Muscle layer of duodenum (tissue), 2 donors: ENCODE measurements around the gene CD81.

Source experiments
- H3K27ac ChIP-seq: one replicate; pipeline ENCODE4 v1.7.0; 2013; ENCODE audit warnings: mild to moderate bottlenecking, low read length
- H3K27me3 ChIP-seq: one replicate; pipeline ENCODE4 v1.7.0; 2013; ENCODE audit warnings: low read depth, mild to moderate bottlenecking, control low read depth, low read length
- H3K36me3 ChIP-seq, 2 donors: one replicate each; pipeline ENCODE4 v1.7.0; 2013; ENCODE audit warnings: low read length in 2 of 2, control low read depth in 1 of 2, mild to moderate bottlenecking in 1 of 2; ENCODE audit not compliant: insufficient read depth in 2 of 2, control insufficient read depth in 1 of 2
- H3K4me1 ChIP-seq, 2 donors: one replicate each; pipeline ENCODE4 v1.7.0; 2013; ENCODE audit warnings: low read length in 2 of 2, mild to moderate bottlenecking in 2 of 2, control low read depth in 1 of 2, moderate library complexity in 1 of 2; ENCODE audit not compliant: insufficient read depth in 2 of 2, control insufficient read depth in 1 of 2
- H3K4me3 ChIP-seq, 2 donors: one replicate each; pipeline ENCODE4 v1.7.0; 2013; ENCODE audit warnings: low read length in 2 of 2, low read depth in 1 of 2, mild to moderate bottlenecking in 1 of 2
- H3K9me3 ChIP-seq, 2 donors: one replicate each; pipeline ENCODE4 v1.7.0; 2013; ENCODE audit warnings: low read length in 2 of 2, control low read depth in 1 of 2, mild to moderate bottlenecking in 1 of 2; ENCODE audit not compliant: control insufficient read depth in 1 of 2
- donor health status: healthy.

Gene CD81

GRCh38 chr11:2426826-2427521 is 49.9 kb downstream of the CD81 start:
- no peaks in the 10 kb centered on the region for H3K4me1 ChIP-seq
- no peak overlapping the region for H3K27ac ChIP-seq
- H3K36me3 ChIP-seq: no peaks in the 10 kb centered on the region
- no peaks in the 10 kb centered on the region for H3K9me3 ChIP-seq
- no peaks in the 10 kb centered on the region for H3K27me3 ChIP-seq
- no peak overlapping the region for H3K4me3 ChIP-seq

- no peaks in the 10 kb centered on the region for H3K4me1 ChIP-seq
- no peak overlapping the region for H3K4me3 ChIP-seq
- no peaks in the 10 kb centered on the region for H3K9me3 ChIP-seq
- no peaks in the 10 kb centered on the region for H3K36me3 ChIP-seq
- no peaks in the 10 kb centered on the region for H3K27me3 ChIP-seq
- no peak overlapping the region for H3K27ac ChIP-seq
Measured at GRCh38 chr11:2427721-2428321, 50.7 kb downstream of the CD81 start.

- no peaks in the 10 kb centered on the region for H3K9me3 ChIP-seq
- H3K27ac ChIP-seq: no peak overlapping the region
- H3K27me3 ChIP-seq: no peaks in the 10 kb centered on the region
Measured at GRCh38 chr11:2428322-2428795, 51.2 kb downstream of the CD81 start.

GRCh38 chr11:2431395-2431794 is 54.3 kb downstream of the CD81 start:
- H3K9me3 ChIP-seq: no peaks in the 10 kb centered on the region
- no peak overlapping the region for H3K27ac ChIP-seq
- H3K36me3 ChIP-seq: no peaks in the 10 kb centered on the region
- H3K4me1 ChIP-seq: no peaks in the 10 kb centered on the region
- H3K27me3 ChIP-seq: no peaks in the 10 kb centered on the region
- H3K4me3 ChIP-seq: no peak overlapping the region

More at GRCh38 chr11:2428322-2428795, 51.2 kb downstream of the CD81 start:
- no peaks in the 10 kb centered on the region for H3K36me3 ChIP-seq
- no peak overlapping the region for H3K4me3 ChIP-seq
- H3K4me1 ChIP-seq: no peaks in the 10 kb centered on the region

- H3K9me3 ChIP-seq: no peaks in the 10 kb centered on the region
- H3K27me3 ChIP-seq: no peaks in the 10 kb centered on the region
- no peaks in the 10 kb centered on the region for H3K4me1 ChIP-seq
- H3K27ac ChIP-seq: no peak overlapping the region
- H3K36me3 ChIP-seq: no peaks in the 10 kb centered on the region
- H3K4me3 ChIP-seq: no peak overlapping the region
Measured at GRCh38 chr11:2432171-2432621, 55.1 kb downstream of the CD81 start.

GRCh38 chr11:2432628-2433071 is 55.5 kb downstream of the CD81 start:
- Histone ChIP-seq H3K27ac (no peak overlapping the region), H3K4me1 (no peaks in the 10 kb centered on the region), H3K9me3 (no peaks in the 10 kb centered on the region), H3K4me3 (no peak overlapping the region), H3K36me3 (no peaks in the 10 kb centered on the region), H3K27me3 (no peaks in the 10 kb centered on the region)

- H3K9me3 ChIP-seq: no peaks in the 10 kb centered on the region
- H3K27ac ChIP-seq: no peak overlapping the region
- H3K36me3 ChIP-seq: no peaks in the 10 kb centered on the region
- no peaks in the 10 kb centered on the region for H3K27me3 ChIP-seq
- H3K4me3 ChIP-seq: no peak overlapping the region
- no peaks in the 10 kb centered on the region for H3K4me1 ChIP-seq
Measured at GRCh38 chr11:2433106-2433925, 56.2 kb downstream of the CD81 start.

GRCh38 chr11:2434008-2434407 is 56.9 kb downstream of the CD81 start:
- no peaks in the 10 kb centered on the region for H3K27me3 ChIP-seq
- no peaks in the 10 kb centered on the region for H3K9me3 ChIP-seq
- no peak overlapping the region for H3K27ac ChIP-seq
- no peaks in the 10 kb centered on the region for H3K36me3 ChIP-seq
- H3K4me1 ChIP-seq: no peaks in the 10 kb centered on the region
- no peak overlapping the region for H3K4me3 ChIP-seq

- no peaks in the 10 kb centered on the region for H3K27me3 ChIP-seq
- H3K27ac ChIP-seq: no peak overlapping the region
- H3K4me1 ChIP-seq: no peaks in the 10 kb centered on the region
- no peak overlapping the region for H3K4me3 ChIP-seq
- H3K36me3 ChIP-seq: no peaks in the 10 kb centered on the region
- H3K9me3 ChIP-seq: no peaks in the 10 kb centered on the region
Measured at GRCh38 chr11:2434506-2435255, 57.6 kb downstream of the CD81 start.

- Histone ChIP-seq H3K36me3 (no peaks in the 10 kb centered on the region), H3K27me3 (no peaks in the 10 kb centered on the region), H3K9me3 (no peaks in the 10 kb centered on the region), H3K4me3 (no peak overlapping the region), H3K27ac (no peak overlapping the region), H3K4me1 (no peaks in the 10 kb centered on the region)
Measured at GRCh38 chr11:2435288-2436012, 58.3 kb downstream of the CD81 start.
